COLO668 (cell line): Measurements from ENCODE around the gene ZBTB25.

ENCODE experiments used
- DNase-seq: peaks from one replicate; lab custom pipeline; 2025; ENCODE audit not compliant: unreplicated experiment; lab: John Stamatoyannopoulos, UW

The ZBTB25 gene

GRCh38 chr14:64488590-64489099 is 15.0 kb downstream of the ZBTB25 start:
- DNase-seq = no peak

GRCh38 chr14:64478634-64479250 is 24.9 kb downstream of the ZBTB25 start:
- DNase-seq = no peak

- DNase-seq = no peak
Observed at GRCh38 chr14:64476438-64476837, 27.2 kb downstream of the ZBTB25 start.

GRCh38 chr14:64475585-64476273 is 27.9 kb downstream of the ZBTB25 start:
- no peak for DNase-seq

- no peak for DNase-seq
Observed at GRCh38 chr14:64474698-64475097, 28.9 kb downstream of the ZBTB25 start.

- DNase-seq = no peak
Observed at GRCh38 chr14:64474041-64474440, 29.6 kb downstream of the ZBTB25 start.

- no peak for DNase-seq
Observed at GRCh38 chr14:64468451-64468850, 35.2 kb downstream of the ZBTB25 start.

- DNase-seq = no peak
Observed at GRCh38 chr14:64467566-64467965, 36.1 kb downstream of the ZBTB25 start.

- DNase-seq = no peak
Observed at GRCh38 chr14:64467101-64467500, 36.5 kb downstream of the ZBTB25 start.

- no peak for DNase-seq
Observed at GRCh38 chr14:64465831-64466554, 37.6 kb downstream of the ZBTB25 start.

GRCh38 chr14:64465191-64465822 is 38.3 kb downstream of the ZBTB25 start, which contains the start of gene AKAP5:
AKAP5 (plus strand) TSS chr14:64465499; CDS start chr14:64468395, 2,896 bp downstream.
- DNase-seq = peak; percentile 84

- peak; percentile 47 for DNase-seq
Observed at GRCh38 chr14:64464651-64465050, 39.0 kb downstream of the ZBTB25 start.

GRCh38 chr14:64463873-64464272 is 39.8 kb downstream of the ZBTB25 start:
- DNase-seq = no peak

GRCh38 chr14:64463195-64463594 is 40.4 kb downstream of the ZBTB25 start:
- DNase-seq = no peak

GRCh38 chr14:64461221-64461620 is 42.4 kb downstream of the ZBTB25 start:
- no peak for DNase-seq

- no peak for DNase-seq
Observed at GRCh38 chr14:64459405-64460136, 44.1 kb downstream of the ZBTB25 start.

- no peak for DNase-seq
Observed at GRCh38 chr14:64454671-64455070, 49.0 kb downstream of the ZBTB25 start.

GRCh38 chr14:64450255-64450654 is 53.4 kb downstream of the ZBTB25 start:
- DNase-seq = no peak

GRCh38 chr14:64447876-64448670 is 55.6 kb downstream of the ZBTB25 start:
- DNase-seq = no peak
